ENCODE measurements around the gene ATXN1.

Gene ATXN1

DNA sequence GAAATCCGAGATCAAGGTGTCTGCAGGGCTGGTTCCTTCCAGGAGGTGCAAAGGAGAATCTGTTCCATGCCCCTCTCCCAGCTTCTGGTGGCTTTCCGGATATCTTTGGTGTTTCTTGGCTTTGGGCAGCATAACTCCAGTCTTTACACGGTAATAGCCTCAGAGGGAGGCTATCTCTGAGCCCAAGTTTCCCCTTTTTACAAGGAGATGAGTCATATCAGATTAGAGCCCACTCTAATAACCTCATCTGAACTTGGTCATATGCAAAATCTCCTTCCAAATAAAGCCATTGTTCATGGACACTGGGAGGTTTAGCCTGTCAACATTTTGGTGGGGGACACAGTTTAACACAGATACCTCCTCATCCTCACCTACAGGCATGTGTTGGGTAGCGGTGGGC, 213.7 kb downstream of the ATXN1 start:
- Histone ChIP-seq H3K9ac (ENCODE audit: low read length) (no peak overlapping the region), H3K79me2 (ENCODE audit: insufficient read depth, low read length) (no peaks in the 10 kb centered on the region), H2AFZ (ENCODE audit: low read depth, low read length, severe bottlenecking) (no peak overlapping the region), H4K20me1 (ENCODE audit: low read depth, low read length) (no peaks in the 10 kb centered on the region), H3K4me2 (ENCODE audit: low read depth, low read length, poor library complexity, severe bottlenecking) (no peak overlapping the region), H3K9me3 (ENCODE audit: insufficient read depth, low read length) (no peaks in the 10 kb centered on the region), H3F3A (ENCODE audit: insufficient read depth) (no peaks in the 10 kb centered on the region), H3K27ac (ENCODE audit: low read depth, low read length) (no peak overlapping the region), H3K4me3 (ENCODE audit: insufficient read depth, low read length, poor library complexity, severe bottlenecking) (no peak overlapping the region), H3K27me3 (ENCODE audit: low read length) (no peaks in the 10 kb centered on the region; the same call in 1 of the 2 replicates), H3K9me2 (replicated peaks; ENCODE audit: insufficient read depth, low read length) (no peaks in the 10 kb centered on the region), H3K36me3 (ENCODE audit: low read length) (no peaks in the 10 kb centered on the region)
- no peak for TF ChIP-seq EZH2phosphoT487 (conservative IDR thresholded peaks at IDR 0.05; ENCODE audit: low read length)
- TF ChIP-seq, protein P1, sequence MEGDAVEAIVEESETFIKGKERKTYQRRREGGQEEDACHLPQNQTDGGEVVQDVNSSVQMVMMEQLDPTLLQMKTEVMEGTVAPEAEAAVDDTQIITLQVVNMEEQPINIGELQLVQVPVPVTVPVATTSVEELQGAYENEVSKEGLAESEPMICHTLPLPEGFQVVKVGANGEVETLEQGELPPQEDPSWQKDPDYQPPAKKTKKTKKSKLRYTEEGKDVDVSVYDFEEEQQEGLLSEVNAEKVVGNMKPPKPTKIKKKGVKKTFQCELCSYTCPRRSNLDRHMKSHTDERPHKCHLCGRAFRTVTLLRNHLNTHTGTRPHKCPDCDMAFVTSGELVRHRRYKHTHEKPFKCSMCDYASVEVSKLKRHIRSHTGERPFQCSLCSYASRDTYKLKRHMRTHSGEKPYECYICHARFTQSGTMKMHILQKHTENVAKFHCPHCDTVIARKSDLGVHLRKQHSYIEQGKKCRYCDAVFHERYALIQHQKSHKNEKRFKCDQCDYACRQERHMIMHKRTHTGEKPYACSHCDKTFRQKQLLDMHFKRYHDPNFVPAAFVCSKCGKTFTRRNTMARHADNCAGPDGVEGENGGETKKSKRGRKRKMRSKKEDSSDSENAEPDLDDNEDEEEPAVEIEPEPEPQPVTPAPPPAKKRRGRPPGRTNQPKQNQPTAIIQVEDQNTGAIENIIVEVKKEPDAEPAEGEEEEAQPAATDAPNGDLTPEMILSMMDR (IDR thresholded peaks at IDR 0.05; ENCODE audit: insufficient read depth, low read length, poor library complexity, severe bottlenecking): no peak

DNA sequence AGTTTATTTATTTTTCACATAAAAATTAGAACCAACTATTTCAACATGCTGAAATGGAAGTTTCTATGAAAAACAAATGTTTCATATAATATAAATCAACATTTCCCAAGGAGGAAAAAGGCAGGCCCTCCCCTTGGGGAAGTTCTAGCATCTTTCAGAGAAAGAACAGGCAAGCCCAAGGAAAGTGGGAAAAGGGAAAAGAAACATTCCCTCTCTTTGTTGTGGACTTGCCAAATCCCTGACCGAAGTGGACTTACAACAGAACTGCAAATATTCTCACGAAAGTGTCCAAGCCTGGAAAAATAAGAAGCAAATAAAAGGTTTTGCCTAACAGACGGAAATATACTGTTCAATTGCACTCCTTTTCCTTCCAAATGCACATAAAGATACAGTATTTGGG, 214.4 kb downstream of the ATXN1 start:
- H3K4me3 ChIP-seq (ENCODE audit: insufficient read depth, low read length, poor library complexity, severe bottlenecking): no peak overlapping the region
- no peaks in the 10 kb centered on the region; the same call in 1 of the 2 replicates for H3K27me3 ChIP-seq (ENCODE audit: low read length)
- TF ChIP-seq, protein P1 (IDR thresholded peaks at IDR 0.05; ENCODE audit: insufficient read depth, low read length, poor library complexity, severe bottlenecking): no peak
- TF ChIP-seq EZH2phosphoT487 (conservative IDR thresholded peaks at IDR 0.05; ENCODE audit: low read length): no peak
- H3K79me2 ChIP-seq (ENCODE audit: insufficient read depth, low read length): no peaks in the 10 kb centered on the region
- H2AFZ ChIP-seq (ENCODE audit: low read depth, low read length, severe bottlenecking): no peak overlapping the region
- no peaks in the 10 kb centered on the region for H3K36me3 ChIP-seq (ENCODE audit: low read length)
- H4K20me1 ChIP-seq (ENCODE audit: low read depth, low read length): no peaks in the 10 kb centered on the region
- no peak overlapping the region for H3K4me2 ChIP-seq (ENCODE audit: low read depth, low read length, poor library complexity, severe bottlenecking)
- H3K9ac ChIP-seq (ENCODE audit: low read length): no peak overlapping the region
- no peaks in the 10 kb centered on the region for H3K9me3 ChIP-seq (ENCODE audit: insufficient read depth, low read length)
- H3K9me2 ChIP-seq (replicated peaks; ENCODE audit: insufficient read depth, low read length): no peaks in the 10 kb centered on the region
- no peaks in the 10 kb centered on the region for H3F3A ChIP-seq (ENCODE audit: insufficient read depth)
- H3K27ac ChIP-seq (ENCODE audit: low read depth, low read length): no peak overlapping the region

DNA sequence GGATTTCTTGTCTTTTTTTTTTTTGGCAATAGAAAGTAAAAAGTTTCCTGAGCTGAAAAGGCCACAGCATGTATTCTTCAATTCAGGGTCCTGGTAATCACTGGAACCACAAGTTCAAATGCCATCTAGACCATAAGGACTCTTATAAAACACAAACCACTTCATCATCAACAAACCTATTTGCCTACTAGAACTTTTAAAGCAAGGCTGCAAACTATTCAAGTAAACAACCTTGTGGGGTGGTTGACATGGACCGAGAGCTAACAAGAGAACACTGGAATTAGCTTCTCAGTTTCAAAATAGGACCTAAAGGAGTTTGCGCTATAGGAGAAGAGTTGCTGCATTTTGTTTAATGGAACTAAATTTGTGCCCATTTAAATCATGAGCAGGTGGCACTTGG, 215.9 kb downstream of the ATXN1 start:
- Histone ChIP-seq H3F3A (ENCODE audit: insufficient read depth) (no peaks in the 10 kb centered on the region), H3K36me3 (ENCODE audit: low read length) (no peaks in the 10 kb centered on the region), H2AFZ (ENCODE audit: low read depth, low read length, severe bottlenecking) (no peak overlapping the region), H3K27ac (ENCODE audit: low read depth, low read length) (no peak overlapping the region), H3K4me3 (ENCODE audit: insufficient read depth, low read length, poor library complexity, severe bottlenecking) (no peak overlapping the region), H3K9ac (ENCODE audit: low read length) (no peak overlapping the region), H3K9me3 (ENCODE audit: insufficient read depth, low read length) (no peaks in the 10 kb centered on the region), H3K9me2 (replicated peaks; ENCODE audit: insufficient read depth, low read length) (no peaks in the 10 kb centered on the region), H3K79me2 (ENCODE audit: insufficient read depth, low read length) (no peaks in the 10 kb centered on the region), H3K4me2 (ENCODE audit: low read depth, low read length, poor library complexity, severe bottlenecking) (no peak overlapping the region), H3K27me3 (ENCODE audit: low read length) (no peaks in the 10 kb centered on the region; the same call in 1 of the 2 replicates), H4K20me1 (ENCODE audit: low read depth, low read length) (no peaks in the 10 kb centered on the region)
- TF ChIP-seq, protein P1 (IDR thresholded peaks at IDR 0.05; ENCODE audit: insufficient read depth, low read length, poor library complexity, severe bottlenecking): no peak
- TF ChIP-seq EZH2phosphoT487 (conservative IDR thresholded peaks at IDR 0.05; ENCODE audit: low read length): no peak
